ENCODE data around the gene PPID.

- TF ChIP-seq POLR2AphosphoS5 (IDR thresholded peaks at IDR 0.05) = no peak
- no peak for TF ChIP-seq CTCF (IDR thresholded peaks at IDR 0.05; ENCODE audit: poor library complexity, severe bottlenecking)
- no peak for TF ChIP-seq REST (IDR thresholded peaks at IDR 0.05; ENCODE audit: borderline replicate concordance)
Measured at GRCh38 chr4:158666892-158667291, 56.3 kb downstream of the PPID start.

All from neural cell (in vitro differentiated cells).